ENCODE results near the gene CPN1.

CPN1 gene

DNA sequence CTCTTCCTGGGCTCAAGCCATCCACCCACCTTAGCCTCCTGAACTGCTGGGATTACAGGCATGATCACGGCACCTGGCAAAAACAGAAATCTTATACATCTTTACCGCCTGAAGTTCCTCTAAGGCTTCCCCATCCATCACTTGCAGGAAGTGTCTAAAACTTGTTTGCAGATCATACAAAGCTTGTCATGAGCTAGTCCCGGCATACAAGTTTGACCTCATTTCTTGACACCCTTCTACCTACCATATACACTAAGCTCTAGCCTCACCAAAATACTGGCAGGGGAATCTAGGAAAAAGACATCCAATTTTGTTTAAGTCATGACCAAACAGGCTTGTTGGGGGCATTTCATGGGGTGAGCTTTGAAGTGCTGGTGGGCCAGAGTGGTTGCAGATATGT is 86.4 kb downstream of the CPN1 start:
- no peak overlapping the region for H3K27ac ChIP-seq
- TF ChIP-seq, protein P1, sequence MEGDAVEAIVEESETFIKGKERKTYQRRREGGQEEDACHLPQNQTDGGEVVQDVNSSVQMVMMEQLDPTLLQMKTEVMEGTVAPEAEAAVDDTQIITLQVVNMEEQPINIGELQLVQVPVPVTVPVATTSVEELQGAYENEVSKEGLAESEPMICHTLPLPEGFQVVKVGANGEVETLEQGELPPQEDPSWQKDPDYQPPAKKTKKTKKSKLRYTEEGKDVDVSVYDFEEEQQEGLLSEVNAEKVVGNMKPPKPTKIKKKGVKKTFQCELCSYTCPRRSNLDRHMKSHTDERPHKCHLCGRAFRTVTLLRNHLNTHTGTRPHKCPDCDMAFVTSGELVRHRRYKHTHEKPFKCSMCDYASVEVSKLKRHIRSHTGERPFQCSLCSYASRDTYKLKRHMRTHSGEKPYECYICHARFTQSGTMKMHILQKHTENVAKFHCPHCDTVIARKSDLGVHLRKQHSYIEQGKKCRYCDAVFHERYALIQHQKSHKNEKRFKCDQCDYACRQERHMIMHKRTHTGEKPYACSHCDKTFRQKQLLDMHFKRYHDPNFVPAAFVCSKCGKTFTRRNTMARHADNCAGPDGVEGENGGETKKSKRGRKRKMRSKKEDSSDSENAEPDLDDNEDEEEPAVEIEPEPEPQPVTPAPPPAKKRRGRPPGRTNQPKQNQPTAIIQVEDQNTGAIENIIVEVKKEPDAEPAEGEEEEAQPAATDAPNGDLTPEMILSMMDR (conservative IDR thresholded peaks at IDR 0.05): no peak
- TF ChIP-seq ZFX (IDR thresholded peaks at IDR 0.05): no peak

DNA sequence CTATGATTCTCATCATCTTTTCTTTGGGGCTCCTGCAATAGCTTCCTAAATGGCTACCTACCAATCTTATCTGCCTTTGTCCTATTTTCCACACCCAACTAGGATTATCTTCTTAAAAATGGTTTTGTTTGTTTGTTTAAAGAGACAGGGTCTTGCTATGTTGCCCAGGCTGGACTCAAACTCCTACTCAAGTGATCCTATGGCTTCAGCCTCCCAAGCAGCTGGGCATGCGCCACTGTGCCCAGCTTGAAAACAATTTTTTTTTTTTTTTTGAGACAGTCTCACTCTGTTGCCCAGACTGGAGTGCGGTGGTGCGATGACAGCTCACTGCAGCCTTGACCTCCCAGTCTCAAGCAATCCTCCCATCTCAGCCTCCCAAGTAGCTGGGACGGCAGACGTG is 86.9 kb downstream of the CPN1 start:
- TF ChIP-seq, protein P1 (conservative IDR thresholded peaks at IDR 0.05): no peak
- no peak for TF ChIP-seq ZFX (IDR thresholded peaks at IDR 0.05)
- no peak overlapping the region for H3K27ac ChIP-seq

DNA sequence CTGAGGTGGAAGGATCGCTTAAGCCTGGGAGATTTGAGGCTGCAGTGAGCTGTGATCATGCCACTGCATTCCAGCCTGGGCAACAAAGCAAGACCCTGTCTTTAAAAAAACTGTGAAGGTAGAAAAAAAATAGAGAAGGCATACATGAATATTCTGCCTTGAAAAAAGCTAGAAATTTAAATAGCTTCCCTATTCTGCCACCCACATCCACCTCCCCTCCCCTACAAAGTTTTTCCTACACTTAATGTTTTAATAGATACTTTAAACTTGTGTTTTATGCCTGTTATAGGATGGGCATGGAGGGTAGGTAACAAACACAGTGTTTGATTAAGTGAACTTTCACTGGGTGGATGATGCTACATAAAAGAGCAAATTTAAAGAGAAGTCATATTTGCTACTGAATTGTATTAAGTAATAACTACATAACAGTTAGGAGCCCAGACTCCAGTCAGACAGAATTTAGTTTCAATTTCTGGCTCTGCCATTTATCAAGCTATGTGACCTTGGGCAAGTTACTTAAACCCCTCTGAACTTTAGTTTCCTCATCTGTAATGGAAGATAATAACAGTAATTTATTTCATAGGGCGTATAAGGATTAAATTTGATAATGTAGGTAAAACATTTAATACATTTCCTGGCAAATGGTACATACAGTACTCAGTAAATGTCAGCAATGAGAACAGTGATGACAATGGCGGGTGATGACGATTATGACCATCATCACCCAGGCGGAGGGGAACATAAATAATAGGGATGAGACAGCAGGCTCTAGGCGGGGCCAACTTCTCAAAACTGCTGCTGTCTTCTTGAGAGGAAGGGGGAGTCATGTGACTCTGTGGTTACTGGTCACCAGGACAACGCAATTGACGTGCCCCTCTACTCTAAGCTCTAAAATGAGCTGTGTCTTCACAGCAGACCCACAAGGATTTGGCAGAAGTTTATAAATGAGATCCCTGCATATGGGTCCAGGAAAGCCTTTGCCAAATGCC is 87.7 kb downstream of the CPN1 start:
- TF ChIP-seq ZFX (IDR thresholded peaks at IDR 0.05): no peak
- TF ChIP-seq, protein P1 (conservative IDR thresholded peaks at IDR 0.05): no peak
- no peak overlapping the region for H3K27ac ChIP-seq
